Nephron progenitor cell (in vitro differentiated cells): Measurements from ENCODE around the gene NPHP1.
"Not testable (repeated sequence)": the region's sequence is repeated elsewhere in the genome, so short reads cannot be mapped to it uniquely, and the experiment has no call there.

Experiments
- DNase-seq: peaks from one replicate; pipeline ENCODE4 v3.0.0; 2021
- H3K27ac Mint-ChIP-seq: 2 replicates; pipeline ENCODE4 v1.8.0; 2021; ENCODE audit warnings: mild to moderate bottlenecking, moderate library complexity, mixed read lengths
- H3K27me3 Mint-ChIP-seq: 2 replicates; pipeline ENCODE4 v1.8.0; 2021; ENCODE audit warnings: mild to moderate bottlenecking, low read depth, mixed read lengths; ENCODE audit not compliant: poor library complexity
- H3K36me3 Mint-ChIP-seq: 2 replicates; pipeline ENCODE4 v1.8.0; 2021; ENCODE audit warnings: low read depth, mixed read lengths
- H3K4me1 Mint-ChIP-seq: 2 replicates; pipeline ENCODE4 v1.8.0; 2021; ENCODE audit warnings: mixed read lengths
- H3K4me3 Mint-ChIP-seq: 2 replicates; pipeline ENCODE4 v1.8.0; 2021; ENCODE audit warnings: mild to moderate bottlenecking, moderate library complexity, mixed read lengths
- H3K9me3 Mint-ChIP-seq: 2 replicates; pipeline ENCODE4 v1.8.0; 2021; ENCODE audit warnings: mild to moderate bottlenecking, moderate library complexity, mixed read lengths
- TF ChIP-seq, protein P1 (sequence below): fragments of 200-600 bp; sonication (generic); IDR thresholded peaks from 2 replicates; pipeline ENCODE4 v1.5.0; 2021; ENCODE audit warnings: antibody characterized with exemption

The NPHP1 gene

DNA sequence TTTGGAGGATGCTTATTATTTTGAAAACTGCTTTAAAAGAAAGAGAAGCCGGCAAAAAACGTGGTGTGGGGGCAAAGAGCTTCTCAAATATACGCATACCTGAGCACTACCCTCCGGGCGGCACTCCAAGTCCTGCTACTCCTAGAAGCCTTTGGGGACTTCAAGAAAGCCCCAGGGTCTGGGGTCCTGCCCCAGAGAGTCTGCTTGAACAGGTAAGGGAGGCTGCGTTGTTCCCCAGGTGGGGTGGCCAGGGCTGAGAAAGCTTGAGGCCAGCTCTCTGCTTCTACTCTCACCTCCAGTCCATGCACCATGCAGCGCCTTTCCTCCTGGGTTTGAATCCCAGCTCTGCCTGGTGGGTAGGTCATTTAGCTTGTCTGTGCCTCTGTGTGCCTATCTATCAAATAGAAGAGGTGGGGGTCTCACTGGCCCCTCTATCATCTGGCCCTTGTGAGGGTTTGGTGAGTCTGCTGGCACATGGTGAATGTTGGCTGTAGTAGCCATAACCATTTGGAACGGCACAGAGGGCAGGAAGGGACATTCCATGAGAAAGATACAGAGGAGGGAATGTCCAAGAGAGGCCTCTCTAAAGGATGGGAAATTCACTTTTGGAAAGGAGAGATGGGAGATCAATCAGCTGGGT lies 108.7 kb downstream of the NPHP1 start:
- Mint-ChIP-seq H3K27ac (no peak overlapping the region), H3K4me3 (no peak overlapping the region), H3K4me1 (peaks cover 28% of the 10 kb centered on the region), H3K9me3 (no peaks in the 10 kb centered on the region), H3K27me3 (peaks cover 7% of the 10 kb centered on the region), H3K36me3 (no peaks in the 10 kb centered on the region)
- TF ChIP-seq, protein P1, sequence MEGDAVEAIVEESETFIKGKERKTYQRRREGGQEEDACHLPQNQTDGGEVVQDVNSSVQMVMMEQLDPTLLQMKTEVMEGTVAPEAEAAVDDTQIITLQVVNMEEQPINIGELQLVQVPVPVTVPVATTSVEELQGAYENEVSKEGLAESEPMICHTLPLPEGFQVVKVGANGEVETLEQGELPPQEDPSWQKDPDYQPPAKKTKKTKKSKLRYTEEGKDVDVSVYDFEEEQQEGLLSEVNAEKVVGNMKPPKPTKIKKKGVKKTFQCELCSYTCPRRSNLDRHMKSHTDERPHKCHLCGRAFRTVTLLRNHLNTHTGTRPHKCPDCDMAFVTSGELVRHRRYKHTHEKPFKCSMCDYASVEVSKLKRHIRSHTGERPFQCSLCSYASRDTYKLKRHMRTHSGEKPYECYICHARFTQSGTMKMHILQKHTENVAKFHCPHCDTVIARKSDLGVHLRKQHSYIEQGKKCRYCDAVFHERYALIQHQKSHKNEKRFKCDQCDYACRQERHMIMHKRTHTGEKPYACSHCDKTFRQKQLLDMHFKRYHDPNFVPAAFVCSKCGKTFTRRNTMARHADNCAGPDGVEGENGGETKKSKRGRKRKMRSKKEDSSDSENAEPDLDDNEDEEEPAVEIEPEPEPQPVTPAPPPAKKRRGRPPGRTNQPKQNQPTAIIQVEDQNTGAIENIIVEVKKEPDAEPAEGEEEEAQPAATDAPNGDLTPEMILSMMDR = no peak
- no peak for DNase-seq

GRCh38 chr2:110094884-110095534 lies 109.8 kb downstream of the NPHP1 start:
- H3K27me3 Mint-ChIP-seq, H3K9me3 Mint-ChIP-seq, DNase-seq, H3K27ac Mint-ChIP-seq, H3K4me3 Mint-ChIP-seq, H3K36me3 Mint-ChIP-seq: not testable (repeated sequence)
- peaks cover 20% of the 10 kb centered on the region for H3K4me1 Mint-ChIP-seq

DNA sequence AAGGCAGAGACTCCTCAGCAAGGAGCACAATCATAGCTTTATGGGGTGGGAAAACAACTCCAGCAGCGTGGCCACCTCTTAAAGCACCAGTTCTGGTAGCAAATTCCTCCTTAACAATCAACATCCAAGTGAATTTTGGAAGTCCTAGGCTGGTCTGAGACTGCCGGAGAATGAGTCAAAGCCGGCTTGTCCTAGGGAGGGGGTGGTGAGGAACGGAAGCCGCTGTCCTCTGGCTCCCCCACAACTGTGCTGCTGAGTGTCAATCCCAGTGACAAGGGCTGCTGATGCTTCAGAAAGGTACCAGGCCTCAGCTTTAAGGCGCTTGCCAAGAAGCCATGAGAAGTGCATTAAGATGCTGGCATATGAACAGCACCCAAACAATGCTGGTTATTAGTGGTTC lies 110.9 kb downstream of the NPHP1 start:
- H3K27ac Mint-ChIP-seq, DNase-seq, H3K36me3 Mint-ChIP-seq, H3K27me3 Mint-ChIP-seq, H3K4me3 Mint-ChIP-seq, H3K9me3 Mint-ChIP-seq, H3K4me1 Mint-ChIP-seq: not testable (repeated sequence)

GRCh38 chr2:110090164-110090563 lies 114.6 kb downstream of the NPHP1 start:
- not testable (repeated sequence) for H3K27ac Mint-ChIP-seq, DNase-seq, H3K36me3 Mint-ChIP-seq, H3K4me3 Mint-ChIP-seq, H3K27me3 Mint-ChIP-seq, H3K4me1 Mint-ChIP-seq, H3K9me3 Mint-ChIP-seq

- not testable (repeated sequence) for H3K27me3 Mint-ChIP-seq, H3K27ac Mint-ChIP-seq, H3K4me1 Mint-ChIP-seq, H3K4me3 Mint-ChIP-seq, H3K36me3 Mint-ChIP-seq, H3K9me3 Mint-ChIP-seq, DNase-seq
Observed at GRCh38 chr2:110083757-110084156, 121.1 kb downstream of the NPHP1 start.

GRCh38 chr2:110083162-110083561 lies 121.7 kb downstream of the NPHP1 start:
- not testable (repeated sequence) for DNase-seq, H3K4me1 Mint-ChIP-seq, H3K4me3 Mint-ChIP-seq, H3K36me3 Mint-ChIP-seq, H3K27ac Mint-ChIP-seq, H3K27me3 Mint-ChIP-seq, H3K9me3 Mint-ChIP-seq

DNA sequence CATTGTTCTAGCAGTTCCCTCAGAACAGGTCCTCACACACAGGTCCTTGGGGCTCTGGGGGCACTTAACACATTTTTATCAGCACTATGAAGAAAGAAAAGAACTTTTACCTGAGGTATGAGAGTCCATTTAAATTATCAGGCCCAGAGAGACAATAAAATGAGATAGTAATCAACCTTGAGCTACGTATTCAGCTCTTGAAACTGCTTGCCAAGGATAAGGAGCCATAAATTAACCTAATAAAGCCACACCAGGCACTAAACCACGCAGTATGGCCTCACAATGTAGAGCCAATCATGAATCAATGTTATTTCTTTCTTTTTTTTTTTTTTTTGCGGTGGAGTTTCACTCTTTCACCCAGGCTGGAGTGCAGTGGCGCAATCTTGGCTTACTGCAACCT lies 126.7 kb downstream of the NPHP1 start:
- not testable (repeated sequence) for H3K4me3 Mint-ChIP-seq, H3K4me1 Mint-ChIP-seq, H3K9me3 Mint-ChIP-seq, DNase-seq, H3K27ac Mint-ChIP-seq, H3K36me3 Mint-ChIP-seq, H3K27me3 Mint-ChIP-seq

DNA sequence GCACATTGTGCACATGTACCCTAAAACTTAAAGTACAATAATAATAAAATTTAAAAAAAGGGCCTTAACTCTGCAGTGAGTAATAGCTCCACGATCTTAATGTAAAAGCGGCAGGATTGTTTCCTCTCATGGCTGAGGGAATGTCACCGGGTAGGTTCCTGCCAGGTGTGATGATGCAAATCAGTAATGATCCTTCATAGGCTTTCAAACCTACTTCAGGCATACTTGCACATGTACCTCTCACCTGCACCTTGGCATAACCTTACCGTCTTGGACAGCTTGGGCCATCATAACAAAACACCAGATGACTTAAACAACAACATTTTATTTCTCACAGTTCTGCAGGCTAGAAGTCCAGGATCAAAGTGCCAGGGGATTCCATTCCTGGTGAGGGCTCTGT lies 128.9 kb downstream of the NPHP1 start:
- not testable (repeated sequence) for H3K27ac Mint-ChIP-seq, H3K36me3 Mint-ChIP-seq, DNase-seq, H3K4me3 Mint-ChIP-seq, H3K4me1 Mint-ChIP-seq, H3K27me3 Mint-ChIP-seq, H3K9me3 Mint-ChIP-seq
